WTC11 (cell line): ENCODE data around the gene MYOF. TPM values are rescaled to one million over a fixed set of nuclear protein-coding genes. Genes with fewer than 3 reads are reported as not detected.

ENCODE experiments used
- ATAC-seq: fragments of 200-7000 bp; cut with Tn5 transposase; 2 replicates; pipeline ENCODE4 v1.10.0; 2021; ENCODE audit warnings: mild to moderate bottlenecking, moderate library complexity
- CTCF ChIA-PET: fragments of 300-600 bp; sonication (Branson Sonifier 250); formaldehyde crosslinking; loops from one replicate; lab custom pipeline; 2021; ENCODE audit warnings: antibody characterized with exemption; lab: Charles Lee
- POLR2A ChIA-PET: fragments of 350-600 bp; sonication (Branson Sonifier 250); formaldehyde crosslinking; loops from one replicate; lab custom pipeline; 2021; ENCODE audit warnings: antibody characterized with exemption; lab: Charles Lee
- DNase-seq: peaks from one replicate; pipeline ENCODE4 v3.0.0; 2021; ENCODE audit warnings: low spot score
- H3K27ac Mint-ChIP-seq: 2 replicates; pipeline ENCODE4 v1.8.0; 2021; ENCODE audit warnings: mixed read lengths
- H3K27me3 Mint-ChIP-seq: 2 replicates; pipeline ENCODE4 v1.8.0; 2021; ENCODE audit warnings: low read depth, mild to moderate bottlenecking, moderate library complexity, mixed read lengths
- H3K36me3 Mint-ChIP-seq: 2 replicates; pipeline ENCODE4 v1.8.0; 2021; ENCODE audit warnings: mixed read lengths
- H3K4me1 Mint-ChIP-seq: 2 replicates; pipeline ENCODE4 v1.8.0; 2022; ENCODE audit warnings: mixed read lengths
- H3K4me3 Mint-ChIP-seq: 2 replicates; pipeline ENCODE4 v1.8.0; 2021; ENCODE audit warnings: mild to moderate bottlenecking, moderate library complexity, mixed read lengths
- H3K9me3 Mint-ChIP-seq: 2 replicates; pipeline ENCODE4 v1.8.0; 2021; ENCODE audit warnings: mixed read lengths
- CBFB ChIP-seq: sonication (generic); formaldehyde crosslinking; IDR thresholded peaks from 2 replicates; pipeline ENCODE4 v1.8.1; 2022; ENCODE audit warnings: mild to moderate bottlenecking, low read depth, missing genetic modification reagents
- CREB1 ChIP-seq: sonication (generic); formaldehyde crosslinking; IDR thresholded peaks from 2 replicates; pipeline ENCODE4 v1.8.0; 2023; ENCODE audit warnings: mild to moderate bottlenecking, missing genetic modification reagents
- ETV6 ChIP-seq: sonication (generic); formaldehyde crosslinking; IDR thresholded peaks from 2 replicates; pipeline ENCODE4 v1.8.1; 2022; ENCODE audit warnings: mild to moderate bottlenecking, missing genetic modification reagents
- FOXJ3 ChIP-seq: sonication (generic); formaldehyde crosslinking; IDR thresholded peaks from 2 replicates; pipeline ENCODE4 v1.9.0; 2021; ENCODE audit warnings: missing genetic modification reagents, mild to moderate bottlenecking, borderline replicate concordance
- JAZF1 ChIP-seq: fragments of 250-450 bp; sonication (Bioruptor Pico); IDR thresholded peaks from 2 replicates; pipeline ENCODE4 v1.9.0; 2021; ENCODE audit warnings: moderate library complexity, mild to moderate bottlenecking, inconsistent platforms
- NFYB ChIP-seq: sonication (generic); formaldehyde crosslinking; conservative IDR thresholded peaks from 2 replicates; pipeline ENCODE4 v1.8.0; 2022; ENCODE audit warnings: low read depth, missing genetic modification reagents
- NR1H2 ChIP-seq: sonication (generic); formaldehyde crosslinking; IDR thresholded peaks from 2 replicates; pipeline ENCODE4 v1.9.0; 2021; ENCODE audit warnings: mild to moderate bottlenecking, moderate library complexity, missing genetic modification reagents
- NR2C2 ChIP-seq: sonication (generic); formaldehyde crosslinking; IDR thresholded peaks from 2 replicates; pipeline ENCODE4 v1.8.0; 2022; ENCODE audit warnings: mild to moderate bottlenecking, missing genetic modification reagents
- OVOL2 ChIP-seq: fragments of 250-450 bp; sonication (Bioruptor Pico); IDR thresholded peaks from 2 replicates; pipeline ENCODE4 v1.9.0; 2021; ENCODE audit warnings: mild to moderate bottlenecking, borderline replicate concordance
- SMAD3 ChIP-seq: sonication (generic); formaldehyde crosslinking; IDR thresholded peaks from 2 replicates; pipeline ENCODE4 v1.8.0; 2022; ENCODE audit warnings: missing genetic modification reagents, mild to moderate bottlenecking, borderline replicate concordance
- ZBTB21 ChIP-seq: sonication (generic); formaldehyde crosslinking; IDR thresholded peaks from 2 replicates; pipeline ENCODE4 v1.8.1; 2023; ENCODE audit warnings: mild to moderate bottlenecking, missing genetic modification reagents, borderline replicate concordance
- ZNF219 ChIP-seq: sonication (generic); formaldehyde crosslinking; IDR thresholded peaks from 2 replicates; pipeline ENCODE4 v1.8.0; 2023; ENCODE audit warnings: missing genetic modification reagents, mild to moderate bottlenecking, borderline replicate concordance
- ZNF317 ChIP-seq: sonication (generic); formaldehyde crosslinking; IDR thresholded peaks from 2 replicates; pipeline ENCODE4 v1.8.1; 2023; ENCODE audit warnings: low read depth, mild to moderate bottlenecking, moderate library complexity, missing genetic modification reagents, borderline replicate concordance
- ZNF416 ChIP-seq: fragments of 250-450 bp; sonication (Bioruptor Pico); IDR thresholded peaks from 2 replicates; pipeline ENCODE4 v1.9.0; 2021; ENCODE audit warnings: mild to moderate bottlenecking, inconsistent platforms
- total RNA-seq: library from RNA; stranded (reverse); gene quantifications from 3 replicates; pipeline ENCODE4 v1.2.3, GENCODE V29; 2021
- TF ChIP-seq, protein P1 (sequence below): sonication (generic); formaldehyde crosslinking; IDR thresholded peaks from 2 replicates; pipeline ENCODE4 v1.8.1; 2023; ENCODE audit warnings: mild to moderate bottlenecking, missing genetic modification reagents
- TF ChIP-seq, protein P2 (sequence below): fragments of 250-450 bp; sonication (Bioruptor Pico); IDR thresholded peaks from 2 replicates; pipeline ENCODE4 v1.9.0; 2021; ENCODE audit warnings: moderate library complexity, mild to moderate bottlenecking, inconsistent platforms, borderline replicate concordance
- TF ChIP-seq, protein P3 (sequence below): sonication (generic); formaldehyde crosslinking; IDR thresholded peaks from 2 replicates; pipeline ENCODE4 v1.8.0; 2022; ENCODE audit warnings: mild to moderate bottlenecking, missing genetic modification reagents
- TF ChIP-seq, protein P4 (sequence below): sonication (generic); formaldehyde crosslinking; IDR thresholded peaks from 2 replicates; pipeline ENCODE4 v1.8.0; 2023; ENCODE audit warnings: missing genetic modification reagents
- TF ChIP-seq, protein P5 (sequence below): fragments of 250-450 bp; sonication (Bioruptor Pico); IDR thresholded peaks from 2 replicates; pipeline ENCODE4 v2.1.2; 2022; ENCODE audit warnings: mild to moderate bottlenecking, moderate library complexity
- TF ChIP-seq, protein P6 (sequence below): sonication (generic); formaldehyde crosslinking; IDR thresholded peaks from 2 replicates; pipeline ENCODE4 v1.8.1; 2023; ENCODE audit warnings: mild to moderate bottlenecking, missing genetic modification reagents, borderline replicate concordance
- TF ChIP-seq, protein P7 (sequence below): fragments of 250-450 bp; sonication (Bioruptor Pico); IDR thresholded peaks from 2 replicates; pipeline ENCODE4 v1.9.0; 2021; ENCODE audit warnings: mild to moderate bottlenecking, borderline replicate concordance

The MYOF gene
- total RNA-seq, 1 experiment from 2014 or later: 1.8 TPM

DNA sequence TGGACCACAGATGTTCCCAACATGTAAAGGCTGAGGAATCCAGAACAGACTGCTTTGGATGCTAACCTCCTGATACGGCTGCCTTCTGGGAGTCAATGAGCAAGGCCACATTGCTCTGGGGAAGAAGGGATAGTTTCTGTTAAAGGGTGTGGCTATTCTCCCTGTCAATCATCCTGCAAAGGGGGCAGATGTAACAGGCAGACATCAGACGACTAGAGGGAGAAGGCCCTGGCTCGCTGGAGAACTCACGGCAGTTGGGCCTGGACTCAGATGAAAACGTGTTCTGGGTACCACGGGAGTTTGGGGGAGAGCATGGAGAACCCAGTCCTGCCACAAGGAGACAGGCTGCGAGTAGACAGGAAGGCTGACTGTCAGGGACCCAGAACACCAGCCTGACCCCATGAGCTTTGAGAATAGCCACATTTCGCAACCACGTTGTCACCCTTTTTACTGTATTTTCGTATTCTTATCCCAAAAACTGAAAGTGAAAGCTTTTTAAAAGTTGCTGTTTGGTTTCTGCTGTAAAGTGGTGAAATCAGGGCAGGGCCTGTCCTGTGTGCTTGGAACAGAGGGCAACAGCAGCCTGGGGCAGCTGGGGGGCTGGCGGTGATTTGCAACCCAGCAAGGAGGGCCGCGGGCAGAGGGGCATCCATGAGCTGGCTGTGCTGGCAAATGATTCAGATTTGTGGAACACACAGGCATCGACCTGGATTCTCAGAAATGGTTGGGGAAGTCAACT, 95.3 kb downstream of the MYOF start:
- Mint-ChIP-seq H3K36me3 (no peaks in the 10 kb centered on the region), H3K4me3 (no peak overlapping the region), H3K4me1 (peaks cover 21% of the 10 kb centered on the region), H3K27me3 (no peaks in the 10 kb centered on the region; the same call in 1 of the 2 replicates), H3K9me3 (no peaks in the 10 kb centered on the region), H3K27ac (no peak overlapping the region)
- CTCF ChIA-PET: interaction anchor here (1.0 to 3.0 kb wide), 4 partner anchors 10 to 99 kb away, joined by 4 to 12 read pairs (median 6); partner anchors contain the start of gene MYOF
- POLR2A ChIA-PET: no interaction called here
- DNase-seq: no peak
- TF ChIP-seq JAZF1 (CRISPR knock-in tag) (no peak), NR2C2 (no peak), ZBTB21 (CRISPR knock-in tag) (no peak), CREB1 (CRISPR knock-in tag) (no peak), SMAD3 (CRISPR knock-in tag) (no peak), NR1H2 (CRISPR knock-in tag) (no peak), NFYB (CRISPR knock-in tag) (no peak), ZNF416 (CRISPR knock-in tag) (no peak), ZNF219 (CRISPR knock-in tag) (no peak)
- TF ChIP-seq, protein P1, sequence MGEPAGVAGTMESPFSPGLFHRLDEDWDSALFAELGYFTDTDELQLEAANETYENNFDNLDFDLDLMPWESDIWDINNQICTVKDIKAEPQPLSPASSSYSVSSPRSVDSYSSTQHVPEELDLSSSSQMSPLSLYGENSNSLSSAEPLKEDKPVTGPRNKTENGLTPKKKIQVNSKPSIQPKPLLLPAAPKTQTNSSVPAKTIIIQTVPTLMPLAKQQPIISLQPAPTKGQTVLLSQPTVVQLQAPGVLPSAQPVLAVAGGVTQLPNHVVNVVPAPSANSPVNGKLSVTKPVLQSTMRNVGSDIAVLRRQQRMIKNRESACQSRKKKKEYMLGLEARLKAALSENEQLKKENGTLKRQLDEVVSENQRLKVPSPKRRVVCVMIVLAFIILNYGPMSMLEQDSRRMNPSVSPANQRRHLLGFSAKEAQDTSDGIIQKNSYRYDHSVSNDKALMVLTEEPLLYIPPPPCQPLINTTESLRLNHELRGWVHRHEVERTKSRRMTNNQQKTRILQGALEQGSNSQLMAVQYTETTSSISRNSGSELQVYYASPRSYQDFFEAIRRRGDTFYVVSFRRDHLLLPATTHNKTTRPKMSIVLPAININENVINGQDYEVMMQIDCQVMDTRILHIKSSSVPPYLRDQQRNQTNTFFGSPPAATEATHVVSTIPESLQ: no peak
- TF ChIP-seq, protein P2, sequence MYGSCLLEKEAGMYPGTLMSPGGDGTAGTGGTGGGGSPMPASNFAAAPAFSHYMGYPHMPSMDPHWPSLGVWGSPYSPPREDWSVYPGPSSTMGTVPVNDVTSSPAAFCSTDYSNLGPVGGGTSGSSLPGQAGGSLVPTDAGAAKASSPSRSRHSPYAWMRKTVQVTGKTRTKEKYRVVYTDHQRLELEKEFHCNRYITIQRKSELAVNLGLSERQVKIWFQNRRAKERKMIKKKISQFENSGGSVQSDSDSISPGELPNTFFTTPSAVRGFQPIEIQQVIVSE (CRISPR knock-in tag): no peak
- TF ChIP-seq, protein P3, sequence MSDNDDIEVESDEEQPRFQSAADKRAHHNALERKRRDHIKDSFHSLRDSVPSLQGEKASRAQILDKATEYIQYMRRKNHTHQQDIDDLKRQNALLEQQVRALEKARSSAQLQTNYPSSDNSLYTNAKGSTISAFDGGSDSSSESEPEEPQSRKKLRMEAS (CRISPR knock-in tag): no peak
- ATAC-seq: peak; percentile 32; the same call in 1 of the 2 replicates

DNA sequence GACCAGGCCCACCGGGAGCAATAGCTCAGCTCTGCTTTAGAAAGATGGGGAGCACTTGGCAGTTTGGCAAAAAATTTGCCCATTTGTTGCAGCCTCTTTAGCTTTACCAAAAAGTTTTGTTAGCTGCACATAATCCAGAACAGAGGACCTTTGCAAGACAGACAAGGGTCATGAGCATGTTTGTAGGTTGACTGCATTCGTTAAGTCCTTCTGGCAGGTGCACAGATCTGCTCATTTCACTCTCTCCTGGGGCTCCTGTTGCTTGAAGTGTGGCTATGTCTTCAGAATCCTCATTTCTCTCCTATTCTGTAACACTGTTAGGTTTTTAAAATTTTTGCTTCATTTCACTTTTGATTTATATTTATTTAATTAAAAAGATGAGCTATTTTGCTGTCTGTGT, 96.8 kb downstream of the MYOF start:
- no peak overlapping the region for H3K4me3 Mint-ChIP-seq
- H3K4me1 Mint-ChIP-seq: peaks cover 21% of the 10 kb centered on the region
- H3K36me3 Mint-ChIP-seq: no peaks in the 10 kb centered on the region
- ATAC-seq: no peak
- no peak overlapping the region for H3K27ac Mint-ChIP-seq
- CTCF ChIA-PET: interaction anchor here (0.5 to 3.0 kb wide), 2 partner anchors 9 to 98 kb away, joined by 3 to 29 read pairs; partner anchors contain the start of gene MYOF
- POLR2A ChIA-PET: no interaction called here
- no peak for DNase-seq
- H3K27me3 Mint-ChIP-seq: no peaks in the 10 kb centered on the region; the same call in 1 of the 2 replicates
- no peaks in the 10 kb centered on the region for H3K9me3 Mint-ChIP-seq
- no peak for TF ChIP-seq FOXJ3 (CRISPR knock-in tag)
- TF ChIP-seq ETV6 (CRISPR knock-in tag): no peak
- TF ChIP-seq OVOL2 (CRISPR knock-in tag): no peak
- TF ChIP-seq, protein P4, sequence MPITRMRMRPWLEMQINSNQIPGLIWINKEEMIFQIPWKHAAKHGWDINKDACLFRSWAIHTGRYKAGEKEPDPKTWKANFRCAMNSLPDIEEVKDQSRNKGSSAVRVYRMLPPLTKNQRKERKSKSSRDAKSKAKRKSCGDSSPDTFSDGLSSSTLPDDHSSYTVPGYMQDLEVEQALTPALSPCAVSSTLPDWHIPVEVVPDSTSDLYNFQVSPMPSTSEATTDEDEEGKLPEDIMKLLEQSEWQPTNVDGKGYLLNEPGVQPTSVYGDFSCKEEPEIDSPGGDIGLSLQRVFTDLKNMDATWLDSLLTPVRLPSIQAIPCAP: no peak
- TF ChIP-seq, protein P5, sequence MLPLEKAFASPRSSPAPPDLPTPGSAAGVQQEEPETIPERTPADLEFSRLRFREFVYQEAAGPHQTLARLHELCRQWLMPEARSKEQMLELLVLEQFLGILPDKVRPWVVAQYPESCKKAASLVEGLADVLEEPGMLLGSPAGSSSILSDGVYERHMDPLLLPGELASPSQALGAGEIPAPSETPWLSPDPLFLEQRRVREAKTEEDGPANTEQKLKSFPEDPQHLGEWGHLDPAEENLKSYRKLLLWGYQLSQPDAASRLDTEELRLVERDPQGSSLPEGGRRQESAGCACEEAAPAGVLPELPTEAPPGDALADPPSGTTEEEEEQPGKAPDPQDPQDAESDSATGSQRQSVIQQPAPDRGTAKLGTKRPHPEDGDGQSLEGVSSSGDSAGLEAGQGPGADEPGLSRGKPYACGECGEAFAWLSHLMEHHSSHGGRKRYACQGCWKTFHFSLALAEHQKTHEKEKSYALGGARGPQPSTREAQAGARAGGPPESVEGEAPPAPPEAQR (CRISPR knock-in tag): no peak
- TF ChIP-seq ZNF317 (CRISPR knock-in tag): no peak
- TF ChIP-seq CBFB: no peak
- TF ChIP-seq, protein P6, sequence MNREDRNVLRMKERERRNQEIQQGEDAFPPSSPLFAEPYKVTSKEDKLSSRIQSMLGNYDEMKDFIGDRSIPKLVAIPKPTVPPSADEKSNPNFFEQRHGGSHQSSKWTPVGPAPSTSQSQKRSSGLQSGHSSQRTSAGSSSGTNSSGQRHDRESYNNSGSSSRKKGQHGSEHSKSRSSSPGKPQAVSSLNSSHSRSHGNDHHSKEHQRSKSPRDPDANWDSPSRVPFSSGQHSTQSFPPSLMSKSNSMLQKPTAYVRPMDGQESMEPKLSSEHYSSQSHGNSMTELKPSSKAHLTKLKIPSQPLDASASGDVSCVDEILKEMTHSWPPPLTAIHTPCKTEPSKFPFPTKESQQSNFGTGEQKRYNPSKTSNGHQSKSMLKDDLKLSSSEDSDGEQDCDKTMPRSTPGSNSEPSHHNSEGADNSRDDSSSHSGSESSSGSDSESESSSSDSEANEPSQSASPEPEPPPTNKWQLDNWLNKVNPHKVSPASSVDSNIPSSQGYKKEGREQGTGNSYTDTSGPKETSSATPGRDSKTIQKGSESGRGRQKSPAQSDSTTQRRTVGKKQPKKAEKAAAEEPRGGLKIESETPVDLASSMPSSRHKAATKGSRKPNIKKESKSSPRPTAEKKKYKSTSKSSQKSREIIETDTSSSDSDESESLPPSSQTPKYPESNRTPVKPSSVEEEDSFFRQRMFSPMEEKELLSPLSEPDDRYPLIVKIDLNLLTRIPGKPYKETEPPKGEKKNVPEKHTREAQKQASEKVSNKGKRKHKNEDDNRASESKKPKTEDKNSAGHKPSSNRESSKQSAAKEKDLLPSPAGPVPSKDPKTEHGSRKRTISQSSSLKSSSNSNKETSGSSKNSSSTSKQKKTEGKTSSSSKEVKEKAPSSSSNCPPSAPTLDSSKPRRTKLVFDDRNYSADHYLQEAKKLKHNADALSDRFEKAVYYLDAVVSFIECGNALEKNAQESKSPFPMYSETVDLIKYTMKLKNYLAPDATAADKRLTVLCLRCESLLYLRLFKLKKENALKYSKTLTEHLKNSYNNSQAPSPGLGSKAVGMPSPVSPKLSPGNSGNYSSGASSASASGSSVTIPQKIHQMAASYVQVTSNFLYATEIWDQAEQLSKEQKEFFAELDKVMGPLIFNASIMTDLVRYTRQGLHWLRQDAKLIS (CRISPR knock-in tag): no peak
- TF ChIP-seq, protein P7, sequence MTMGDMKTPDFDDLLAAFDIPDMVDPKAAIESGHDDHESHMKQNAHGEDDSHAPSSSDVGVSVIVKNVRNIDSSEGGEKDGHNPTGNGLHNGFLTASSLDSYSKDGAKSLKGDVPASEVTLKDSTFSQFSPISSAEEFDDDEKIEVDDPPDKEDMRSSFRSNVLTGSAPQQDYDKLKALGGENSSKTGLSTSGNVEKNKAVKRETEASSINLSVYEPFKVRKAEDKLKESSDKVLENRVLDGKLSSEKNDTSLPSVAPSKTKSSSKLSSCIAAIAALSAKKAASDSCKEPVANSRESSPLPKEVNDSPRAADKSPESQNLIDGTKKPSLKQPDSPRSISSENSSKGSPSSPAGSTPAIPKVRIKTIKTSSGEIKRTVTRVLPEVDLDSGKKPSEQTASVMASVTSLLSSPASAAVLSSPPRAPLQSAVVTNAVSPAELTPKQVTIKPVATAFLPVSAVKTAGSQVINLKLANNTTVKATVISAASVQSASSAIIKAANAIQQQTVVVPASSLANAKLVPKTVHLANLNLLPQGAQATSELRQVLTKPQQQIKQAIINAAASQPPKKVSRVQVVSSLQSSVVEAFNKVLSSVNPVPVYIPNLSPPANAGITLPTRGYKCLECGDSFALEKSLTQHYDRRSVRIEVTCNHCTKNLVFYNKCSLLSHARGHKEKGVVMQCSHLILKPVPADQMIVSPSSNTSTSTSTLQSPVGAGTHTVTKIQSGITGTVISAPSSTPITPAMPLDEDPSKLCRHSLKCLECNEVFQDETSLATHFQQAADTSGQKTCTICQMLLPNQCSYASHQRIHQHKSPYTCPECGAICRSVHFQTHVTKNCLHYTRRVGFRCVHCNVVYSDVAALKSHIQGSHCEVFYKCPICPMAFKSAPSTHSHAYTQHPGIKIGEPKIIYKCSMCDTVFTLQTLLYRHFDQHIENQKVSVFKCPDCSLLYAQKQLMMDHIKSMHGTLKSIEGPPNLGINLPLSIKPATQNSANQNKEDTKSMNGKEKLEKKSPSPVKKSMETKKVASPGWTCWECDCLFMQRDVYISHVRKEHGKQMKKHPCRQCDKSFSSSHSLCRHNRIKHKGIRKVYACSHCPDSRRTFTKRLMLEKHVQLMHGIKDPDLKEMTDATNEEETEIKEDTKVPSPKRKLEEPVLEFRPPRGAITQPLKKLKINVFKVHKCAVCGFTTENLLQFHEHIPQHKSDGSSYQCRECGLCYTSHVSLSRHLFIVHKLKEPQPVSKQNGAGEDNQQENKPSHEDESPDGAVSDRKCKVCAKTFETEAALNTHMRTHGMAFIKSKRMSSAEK: no peak
